ENCODE measurements around the gene FGR. TPM values are rescaled to one million over a fixed set of nuclear protein-coding genes. Genes with fewer than 3 reads are reported as not detected.

FGR gene
- polyA plus RNA-seq, 1 donor = 4.0 TPM

GRCh38 chr1:27660300-27660835 is 25.4 kb upstream of the FGR start:
- Histone ChIP-seq H3K36me3 (ENCODE audit: control insufficient read depth, insufficient read depth, low read length) (no peaks in the 10 kb centered on the region), H3K4me3 (ENCODE audit: low read length) (peak overlapping the region; percentile 41), H3K4me1 (ENCODE audit: control insufficient read depth, insufficient read depth, low read length) (peaks cover 7% of the 10 kb centered on the region), H3K27ac (ENCODE audit: low read length) (no peak overlapping the region), H3K27me3 (ENCODE audit: control insufficient read depth, insufficient read depth, low read length) (no peaks in the 10 kb centered on the region), H3K9me3 (ENCODE audit: control insufficient read depth, low read depth, low read length) (no peaks in the 10 kb centered on the region)
- 69% methylated on average over 5 of the region's 10 CpGs for WGBS (ENCODE audit: insufficient coverage, low lambda C conversion rate)
- no peak for DNase-seq

- no CpG with 5 or more reads among the region's 78 CpGs for WGBS (ENCODE audit: insufficient coverage, low lambda C conversion rate)
- peaks cover 7% of the 10 kb centered on the region for H3K4me1 ChIP-seq (ENCODE audit: control insufficient read depth, insufficient read depth, low read length)
Measured at GRCh38 chr1:27659497-27660299, 24.7 kb upstream of the FGR start.

GRCh38 chr1:27658951-27659496 is 24.0 kb upstream of the FGR start:
- no peak overlapping the region for H3K27ac ChIP-seq (ENCODE audit: low read length)
- peak overlapping the region; percentile 41 for H3K4me3 ChIP-seq (ENCODE audit: low read length)
- DNase-seq = no peak
- no CpG with 5 or more reads among the region's 7 CpGs for WGBS (ENCODE audit: insufficient coverage, low lambda C conversion rate)
- peaks cover 7% of the 10 kb centered on the region for H3K4me1 ChIP-seq (ENCODE audit: control insufficient read depth, insufficient read depth, low read length)
- H3K27me3 ChIP-seq (ENCODE audit: control insufficient read depth, insufficient read depth, low read length) = no peaks in the 10 kb centered on the region
- H3K9me3 ChIP-seq (ENCODE audit: control insufficient read depth, low read depth, low read length) = no peaks in the 10 kb centered on the region
- H3K36me3 ChIP-seq (ENCODE audit: control insufficient read depth, insufficient read depth, low read length) = no peaks in the 10 kb centered on the region

More at GRCh38 chr1:27659497-27660299, 24.7 kb upstream of the FGR start:
- Histone ChIP-seq H3K27ac (ENCODE audit: low read length) (peak overlapping the region; percentile 21), H3K27me3 (ENCODE audit: control insufficient read depth, insufficient read depth, low read length) (no peaks in the 10 kb centered on the region), H3K36me3 (ENCODE audit: control insufficient read depth, insufficient read depth, low read length) (no peaks in the 10 kb centered on the region), H3K4me3 (ENCODE audit: low read length) (peak overlapping the region; percentile 41), H3K9me3 (ENCODE audit: control insufficient read depth, low read depth, low read length) (no peaks in the 10 kb centered on the region)
- DNase-seq = peak; percentile 89 to 90

- Histone ChIP-seq H3K36me3 (ENCODE audit: control insufficient read depth, insufficient read depth, low read length) (no peaks in the 10 kb centered on the region), H3K4me1 (ENCODE audit: control insufficient read depth, insufficient read depth, low read length) (peaks cover 4% of the 10 kb centered on the region), H3K9me3 (ENCODE audit: control insufficient read depth, low read depth, low read length) (no peaks in the 10 kb centered on the region), H3K4me3 (ENCODE audit: low read length) (no peak overlapping the region), H3K27me3 (ENCODE audit: control insufficient read depth, insufficient read depth, low read length) (no peaks in the 10 kb centered on the region), H3K27ac (ENCODE audit: low read length) (no peak overlapping the region)
- DNase-seq = no peak
- no CpG with 5 or more reads among the region's 7 CpGs for WGBS (ENCODE audit: insufficient coverage, low lambda C conversion rate)
Measured at GRCh38 chr1:27656157-27656893, 21.3 kb upstream of the FGR start.

GRCh38 chr1:27655151-27655937 is 20.4 kb upstream of the FGR start:
- no peak overlapping the region for H3K4me3 ChIP-seq (ENCODE audit: low read length)
- no peaks in the 10 kb centered on the region for H3K27me3 ChIP-seq (ENCODE audit: control insufficient read depth, insufficient read depth, low read length)
- H3K9me3 ChIP-seq (ENCODE audit: control insufficient read depth, low read depth, low read length) = no peaks in the 10 kb centered on the region
- H3K4me1 ChIP-seq (ENCODE audit: control insufficient read depth, insufficient read depth, low read length) = peaks cover 4% of the 10 kb centered on the region
- H3K36me3 ChIP-seq (ENCODE audit: control insufficient read depth, insufficient read depth, low read length) = no peaks in the 10 kb centered on the region
- H3K27ac ChIP-seq (ENCODE audit: low read length) = no peak overlapping the region
- 80% methylated on average over 2 of the region's 11 CpGs for WGBS (ENCODE audit: insufficient coverage, low lambda C conversion rate)
- DNase-seq = no peak

GRCh38 chr1:27652111-27652864 is 17.3 kb upstream of the FGR start:
- DNase-seq = no peak

GRCh38 chr1:27650539-27651175 is 15.7 kb upstream of the FGR start:
- Histone ChIP-seq H3K27me3 (ENCODE audit: control insufficient read depth, insufficient read depth, low read length) (no peaks in the 10 kb centered on the region), H3K4me3 (ENCODE audit: low read length) (no peak overlapping the region), H3K9me3 (ENCODE audit: control insufficient read depth, low read depth, low read length) (no peaks in the 10 kb centered on the region), H3K4me1 (ENCODE audit: control insufficient read depth, insufficient read depth, low read length) (no peaks in the 10 kb centered on the region), H3K36me3 (ENCODE audit: control insufficient read depth, insufficient read depth, low read length) (no peaks in the 10 kb centered on the region), H3K27ac (ENCODE audit: low read length) (no peak overlapping the region)
- no peak for DNase-seq
- 55% methylated on average over 2 of the region's 7 CpGs for WGBS (ENCODE audit: insufficient coverage, low lambda C conversion rate)

More at GRCh38 chr1:27652111-27652864, 17.3 kb upstream of the FGR start:
- Histone ChIP-seq H3K4me1 (ENCODE audit: control insufficient read depth, insufficient read depth, low read length) (no peaks in the 10 kb centered on the region), H3K4me3 (ENCODE audit: low read length) (no peak overlapping the region), H3K36me3 (ENCODE audit: control insufficient read depth, insufficient read depth, low read length) (no peaks in the 10 kb centered on the region), H3K9me3 (ENCODE audit: control insufficient read depth, low read depth, low read length) (no peaks in the 10 kb centered on the region), H3K27me3 (ENCODE audit: control insufficient read depth, insufficient read depth, low read length) (no peaks in the 10 kb centered on the region), H3K27ac (ENCODE audit: low read length) (no peak overlapping the region)
- no CpG with 5 or more reads among the region's 5 CpGs for WGBS (ENCODE audit: insufficient coverage, low lambda C conversion rate)

- H3K9me3 ChIP-seq (ENCODE audit: control insufficient read depth, low read depth, low read length) = no peaks in the 10 kb centered on the region
- H3K36me3 ChIP-seq (ENCODE audit: control insufficient read depth, insufficient read depth, low read length) = no peaks in the 10 kb centered on the region
- no CpG with 5 or more reads among the region's 1 CpG for WGBS (ENCODE audit: insufficient coverage, low lambda C conversion rate)
- no peak overlapping the region for H3K27ac ChIP-seq (ENCODE audit: low read length)
- no peaks in the 10 kb centered on the region for H3K27me3 ChIP-seq (ENCODE audit: control insufficient read depth, insufficient read depth, low read length)
- no peaks in the 10 kb centered on the region for H3K4me1 ChIP-seq (ENCODE audit: control insufficient read depth, insufficient read depth, low read length)
- DNase-seq = no peak
- no peak overlapping the region for H3K4me3 ChIP-seq (ENCODE audit: low read length)
Measured at GRCh38 chr1:27650171-27650538, 15.2 kb upstream of the FGR start.

- no peaks in the 10 kb centered on the region for H3K9me3 ChIP-seq (ENCODE audit: control insufficient read depth, low read depth, low read length)
- 86% methylated on average over 1 of the region's 11 CpGs for WGBS (ENCODE audit: insufficient coverage, low lambda C conversion rate)
- H3K27me3 ChIP-seq (ENCODE audit: control insufficient read depth, insufficient read depth, low read length) = no peaks in the 10 kb centered on the region
- H3K4me1 ChIP-seq (ENCODE audit: control insufficient read depth, insufficient read depth, low read length) = no peaks in the 10 kb centered on the region
- no peaks in the 10 kb centered on the region for H3K36me3 ChIP-seq (ENCODE audit: control insufficient read depth, insufficient read depth, low read length)
- no peak for DNase-seq
- no peak overlapping the region for H3K4me3 ChIP-seq (ENCODE audit: low read length)
- H3K27ac ChIP-seq (ENCODE audit: low read length) = no peak overlapping the region
Measured at GRCh38 chr1:27649306-27649635, 14.3 kb upstream of the FGR start.

Measured in large intestine (tissue), 3 donors.